Kidney (tissue), 14 donors: ENCODE data around the gene ADH1C. TPM values are rescaled to one million over a fixed set of nuclear protein-coding genes. Genes with fewer than 3 reads are reported as not detected.

Experiments used
- DNase-seq, 5 donors: peaks; one replicate each; pipeline ENCODE4 v3.0.0-alpha.2; 2013 to 2020
- FAIRE-seq: peaks from 2 replicates; lab custom pipeline; 2012; peaks lifted over from hg19 to GRCh38; lab: Jason Lieb, UNC
- H3K27ac ChIP-seq, 2 donors: one replicate each; pipeline ENCODE4 v1.7.0; 2013; ENCODE audit warnings: low read depth in 2 of 2, low read length in 2 of 2, inconsistent platforms in 1 of 2
- H3K27me3 ChIP-seq: one replicate; pipeline ENCODE4 v1.7.1; 2013; ENCODE audit warnings: low read length, inconsistent platforms; ENCODE audit not compliant: control insufficient read depth, insufficient read depth
- H3K36me3 ChIP-seq, 3 donors: one replicate each; pipeline versions ENCODE4 v1.7.0 to v1.7.1; 2013; ENCODE audit warnings: low read length in 3 of 3, control low read depth in 1 of 3, inconsistent platforms in 1 of 3; ENCODE audit not compliant: insufficient read depth in 3 of 3, control insufficient read depth in 2 of 3
- H3K4me1 ChIP-seq, 3 donors: one replicate each; pipeline versions ENCODE4 v1.7.0 to v1.7.1; 2013; ENCODE audit warnings: low read length in 3 of 3, inconsistent platforms in 1 of 3, low read depth in 1 of 3; ENCODE audit not compliant: control insufficient read depth in 2 of 3, insufficient read depth in 2 of 3
- H3K4me3 ChIP-seq, 3 donors: one replicate each; pipeline versions ENCODE4 v1.7.0 to v1.8.1; 2013; ENCODE audit warnings: low read length in 3 of 3, control low read depth in 1 of 3, inconsistent platforms in 1 of 3
- H3K9ac ChIP-seq, 3 donors: one replicate each; pipeline versions ENCODE4 v1.7.0 to v1.7.1; 2013; ENCODE audit warnings: low read length in 3 of 3, control low read depth in 1 of 3, inconsistent platforms in 1 of 3
- H3K9me3 ChIP-seq, 3 donors: one replicate each; pipeline versions ENCODE4 v1.7.0 to v1.7.1; 2013; ENCODE audit warnings: low read length in 3 of 3, control low read depth in 1 of 3, inconsistent platforms in 1 of 3; ENCODE audit not compliant: control insufficient read depth in 2 of 3, insufficient read depth in 1 of 3
- intact Hi-C: fragments of 100-400 bp; cut with DNase I; formaldehyde crosslinking; loops from one replicate; pipeline ENCODE4 v1.11.1; 2022
- polyA plus RNA-seq: library from polyadenylated mRNA; stranded (reverse); fragments of 350-450 nt; fragmentation: Illumina TruSeq; extraction: RNeasy Lipid Tissue Mini Kit (QIAGEN cat#74804); gene quantifications from one replicate; pipeline ENCODE4 v1.2.3, GENCODE V29; 2014; ENCODE audit warnings: low read depth, low replicate concordance; ENCODE audit not compliant: insufficient read depth
- total RNA-seq: library from RNA; stranded (reverse); fragmentation: NEBNext Ultra II Directional; extraction: Animal tissue kit (Norgen Biotek cat#: 25700); gene quantifications from one replicate; pipeline ENCODE4 v1.2.1, GENCODE V29; 2021
- TF ChIP-seq, protein P1 (sequence below): IDR thresholded peaks from 3 replicates; pipeline ENCODE4 v1.5.1; 2012; ENCODE audit warnings: mild to moderate bottlenecking, moderate library complexity, borderline replicate concordance; ENCODE audit not compliant: insufficient read depth; ENCODE audit errors: extremely low read depth
- donor health status: control.
- donor health status: control.
- donor health status: control.
- donor health status: control.
- donor health status: control.
- donor health status: DM: yes; HTN: yes; CAD: no.
- donor health status: Normal renal cell carcinoma (clear cell type).

Gene ADH1C
- total and polyA plus RNA-seq, 2 donors from 2014 or later: 9.3 to 28.1 TPM

- H3K4me1 ChIP-seq: peaks cover 2 to 5% (median 3%) of the 10 kb centered on the region in 3 donors
- H3K36me3 ChIP-seq: no peaks in the 10 kb centered on the region
- DNase-seq (no peak), FAIRE-seq (no peak)
- TF ChIP-seq, protein P1, sequence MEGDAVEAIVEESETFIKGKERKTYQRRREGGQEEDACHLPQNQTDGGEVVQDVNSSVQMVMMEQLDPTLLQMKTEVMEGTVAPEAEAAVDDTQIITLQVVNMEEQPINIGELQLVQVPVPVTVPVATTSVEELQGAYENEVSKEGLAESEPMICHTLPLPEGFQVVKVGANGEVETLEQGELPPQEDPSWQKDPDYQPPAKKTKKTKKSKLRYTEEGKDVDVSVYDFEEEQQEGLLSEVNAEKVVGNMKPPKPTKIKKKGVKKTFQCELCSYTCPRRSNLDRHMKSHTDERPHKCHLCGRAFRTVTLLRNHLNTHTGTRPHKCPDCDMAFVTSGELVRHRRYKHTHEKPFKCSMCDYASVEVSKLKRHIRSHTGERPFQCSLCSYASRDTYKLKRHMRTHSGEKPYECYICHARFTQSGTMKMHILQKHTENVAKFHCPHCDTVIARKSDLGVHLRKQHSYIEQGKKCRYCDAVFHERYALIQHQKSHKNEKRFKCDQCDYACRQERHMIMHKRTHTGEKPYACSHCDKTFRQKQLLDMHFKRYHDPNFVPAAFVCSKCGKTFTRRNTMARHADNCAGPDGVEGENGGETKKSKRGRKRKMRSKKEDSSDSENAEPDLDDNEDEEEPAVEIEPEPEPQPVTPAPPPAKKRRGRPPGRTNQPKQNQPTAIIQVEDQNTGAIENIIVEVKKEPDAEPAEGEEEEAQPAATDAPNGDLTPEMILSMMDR: no peak
- H3K9ac ChIP-seq: no peak overlapping the region
- intact Hi-C loops: no loop called here
- H3K27me3 ChIP-seq: no peaks in the 10 kb centered on the region
- H3K9me3 ChIP-seq: peaks cover 0 to under 1% (median 0%) of the 10 kb centered on the region in 3 donors
- H3K27ac ChIP-seq: no peak overlapping the region
- H3K4me3 ChIP-seq: no peak overlapping the region
These were observed 13.9 kb upstream of the ADH1C start for GRCh38 chr4:99366491-99366890.

DNA sequence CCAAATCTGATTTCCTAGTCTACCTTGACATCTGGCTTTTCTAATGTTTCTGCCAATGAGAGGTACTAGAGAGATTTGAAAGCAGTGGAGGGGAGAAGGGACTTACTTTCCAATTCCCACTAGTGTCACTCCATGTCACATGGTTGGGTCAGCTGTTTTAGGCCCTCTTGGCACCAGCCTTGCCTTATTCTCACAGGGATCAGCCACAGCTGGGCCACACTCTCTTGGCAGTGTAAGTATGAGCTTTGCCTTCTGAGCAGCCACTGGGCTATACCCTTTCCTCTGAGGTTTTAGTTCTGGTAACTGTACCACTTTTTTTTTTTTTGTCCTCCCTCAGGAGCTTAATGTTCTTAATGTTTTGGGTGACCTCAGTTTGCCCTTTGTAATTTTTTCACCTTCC is 10.2 kb upstream of the ADH1C start:
- intact Hi-C loops: no loop called here
- no peak overlapping the region for H3K4me3 ChIP-seq
- no peak overlapping the region for H3K9ac ChIP-seq
- no peak overlapping the region for H3K27ac ChIP-seq
- H3K36me3 ChIP-seq: no peaks in the 10 kb centered on the region
- H3K9me3 ChIP-seq: no peaks in the 10 kb centered on the region
- H3K4me1 ChIP-seq: peaks cover 2 to 5% (median 3%) of the 10 kb centered on the region in 3 donors
- TF ChIP-seq, protein P1: no peak
- FAIRE-seq: no peak
- DNase-seq: no peak
- H3K27me3 ChIP-seq: no peaks in the 10 kb centered on the region

GRCh38 chr4:99361899-99362275 is 9.3 kb upstream of the ADH1C start:
- TF ChIP-seq, protein P1: no peak
- FAIRE-seq: no peak
- DNase-seq: peak in 1 of 5 donors; percentile 44
- H3K4me1 ChIP-seq: peaks cover 2 to 5% (median 3%) of the 10 kb centered on the region in 3 donors
- no peaks in the 10 kb centered on the region for H3K9me3 ChIP-seq
- H3K9ac ChIP-seq: no peak overlapping the region
- no peak overlapping the region for H3K4me3 ChIP-seq
- no peak overlapping the region for H3K27ac ChIP-seq
- H3K36me3 ChIP-seq: no peaks in the 10 kb centered on the region
- intact Hi-C loops: no loop called here
- H3K27me3 ChIP-seq: no peaks in the 10 kb centered on the region

DNA sequence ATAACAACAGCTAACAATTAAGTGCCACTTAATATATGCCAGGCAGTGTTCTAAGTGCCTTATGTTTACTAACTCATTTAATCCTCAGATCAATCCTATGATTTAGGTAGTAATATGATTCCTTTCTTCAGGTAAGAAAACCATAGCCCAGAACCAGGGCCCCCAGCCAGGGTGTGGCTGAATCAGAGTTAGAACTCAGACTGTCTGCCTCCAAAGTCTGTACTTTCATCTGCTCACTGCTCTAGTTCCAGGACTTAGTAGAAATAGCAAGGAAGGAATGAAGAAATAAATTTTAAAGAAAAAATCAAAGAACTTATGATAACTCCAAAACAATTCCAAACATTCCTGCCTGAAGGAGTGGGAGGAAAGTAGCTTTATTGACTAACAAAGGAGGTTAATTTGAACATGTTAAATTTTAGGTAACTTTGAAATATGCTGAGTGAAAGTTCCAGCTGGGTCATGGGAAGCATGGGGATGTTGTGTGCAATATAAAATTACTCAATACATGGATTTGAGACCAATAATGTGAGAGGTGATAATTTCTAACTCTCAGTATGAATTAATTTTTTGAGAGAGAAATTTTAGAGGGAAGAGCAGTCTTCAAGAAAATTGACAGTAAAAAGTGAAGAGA is 8.8 kb upstream of the ADH1C start:
- no peak overlapping the region for H3K27ac ChIP-seq
- no peaks in the 10 kb centered on the region for H3K27me3 ChIP-seq
- no peak overlapping the region for H3K4me3 ChIP-seq
- H3K36me3 ChIP-seq: no peaks in the 10 kb centered on the region
- no peaks in the 10 kb centered on the region for H3K9me3 ChIP-seq
- no peak for DNase-seq
- no peak overlapping the region for H3K9ac ChIP-seq
- TF ChIP-seq, protein P1: no peak
- intact Hi-C loops: no loop called here
- H3K4me1 ChIP-seq: peaks cover 2 to 5% (median 3%) of the 10 kb centered on the region in 3 donors
- FAIRE-seq: no peak
